Sciatic nerve (tissue), 2 donors: Measurements from ENCODE around the gene EIF1AD. TPM values are rescaled to one million over a fixed set of nuclear protein-coding genes. Genes with fewer than 3 reads are reported as not detected.
"Not testable (repeated sequence)": the region's sequence is repeated elsewhere in the genome, so short reads cannot be mapped to it uniquely, and the experiment has no call there.

Experiments used
- ATAC-seq: fragments of 200-7000 bp; cut with Tn5 transposase; one replicate; pipeline ENCODE4 v1.9.1; 2020; ENCODE audit warnings: mild to moderate bottlenecking, moderate library complexity
- DNase-seq: peaks from one replicate; pipeline ENCODE4 v3.0.0-alpha.2; 2020; ENCODE audit warnings: low spot score
- intact Hi-C: fragments of 100-400 bp; cut with DNase I; formaldehyde crosslinking; loops from one replicate; pipeline ENCODE4 v1.14.2; 2022
- total RNA-seq: library from RNA; stranded (reverse); fragmentation: NEBNext Ultra II Directional; extraction: Animal tissue kit (Norgen Biotek cat#: 25700); gene quantifications from one replicate; pipeline ENCODE4 v1.2.1, GENCODE V29; 2021
- donor health status: DM: no; HTN: no; CAD: no.
- donor health status: DM: no; HTN: no; CAD: no.

The EIF1AD gene
- total RNA-seq, 1 donor from 2014 or later = 24.7 TPM

DNA sequence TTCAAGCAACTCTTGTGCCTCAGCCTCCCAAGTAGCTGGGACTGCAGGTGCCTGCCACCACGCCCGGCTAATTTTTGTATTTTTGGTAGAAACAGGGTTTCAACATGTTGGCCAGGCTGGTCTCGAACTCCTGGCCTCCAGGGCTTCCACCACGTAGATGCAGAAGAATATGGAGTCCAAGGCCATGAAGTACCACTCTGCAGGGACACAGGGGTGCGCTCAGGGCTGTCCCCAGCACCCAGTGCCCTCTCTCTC lies 21.2 kb upstream of the EIF1AD start:
- DNase-seq, intact Hi-C loops, ATAC-seq: not testable (repeated sequence)

DNA sequence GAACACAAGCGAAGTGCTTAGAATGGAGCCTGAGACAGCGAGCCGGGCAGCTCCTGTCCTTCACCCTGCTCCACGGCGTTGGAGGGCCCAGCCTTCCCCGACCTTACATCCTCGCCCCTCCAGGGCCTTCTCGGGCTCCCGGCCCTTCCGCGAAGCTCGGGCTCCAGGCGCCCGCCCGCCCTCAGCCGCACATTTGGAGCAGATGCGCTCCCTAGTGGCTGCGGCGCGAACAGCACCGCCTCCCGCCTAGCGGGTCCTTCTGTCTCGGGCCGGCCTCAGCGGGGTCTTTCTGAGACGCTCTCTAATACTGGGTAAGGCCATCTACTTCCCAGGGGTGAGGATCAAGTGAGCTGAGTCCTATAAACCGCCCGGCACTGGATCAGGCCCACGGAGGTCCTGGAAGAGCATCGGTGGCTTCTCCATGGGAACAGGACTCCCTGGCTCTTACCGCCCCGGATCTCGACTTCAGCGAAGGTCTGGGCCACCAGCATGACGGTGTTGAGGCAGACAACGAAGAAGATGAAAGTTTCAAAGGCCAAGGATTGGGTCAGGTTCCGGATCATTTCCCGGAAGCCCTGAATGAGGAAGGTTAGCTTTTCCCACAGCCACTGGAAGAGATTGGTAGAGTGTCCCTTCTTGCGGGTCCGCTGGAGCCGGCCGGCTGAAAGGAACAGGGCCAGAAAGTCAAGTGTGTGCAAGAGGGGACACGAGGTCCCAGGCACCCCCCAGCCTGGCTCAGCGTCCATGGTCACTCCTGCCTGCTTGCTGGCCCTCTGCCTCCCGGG lies 20.6 kb upstream of the EIF1AD start:
- intact Hi-C loops = no loop called here
- peak; percentile 84 for DNase-seq
- ATAC-seq = peak; percentile 84

DNA sequence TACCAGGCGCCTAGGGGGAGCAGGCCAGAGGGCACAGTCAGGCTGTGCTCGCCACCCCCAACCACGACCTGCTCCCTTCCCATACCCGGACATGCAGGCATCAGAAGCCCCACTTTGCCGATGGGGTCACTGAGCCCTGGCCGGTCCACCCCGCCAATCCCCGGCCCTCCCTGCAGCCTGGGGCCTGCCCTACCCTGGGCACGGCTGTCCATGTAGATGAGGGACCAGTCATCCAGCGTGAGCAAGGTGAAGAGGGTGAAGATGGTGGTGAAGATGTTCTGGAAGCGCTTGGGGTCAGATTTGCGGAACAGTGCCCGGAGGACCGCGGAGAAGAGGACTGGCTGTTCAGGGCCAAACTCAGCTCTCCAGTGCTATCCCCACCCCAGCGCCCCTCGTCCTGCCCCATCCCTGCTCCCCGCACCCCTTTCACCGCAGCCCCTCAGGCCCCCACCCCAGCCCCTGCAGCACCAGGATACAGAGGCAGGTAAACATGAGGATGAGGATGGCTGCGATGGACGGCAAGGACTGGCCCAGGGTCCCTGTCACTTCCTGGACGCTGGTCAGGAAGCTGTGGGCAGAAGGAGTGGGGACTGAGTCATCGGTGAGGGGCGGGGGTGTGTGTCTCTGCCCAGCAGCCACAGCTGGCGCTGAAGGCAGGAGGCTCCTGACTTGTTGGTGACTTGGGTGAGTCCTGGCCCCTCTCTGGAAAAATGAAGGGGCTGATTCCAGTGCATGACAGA lies 18.8 kb upstream of the EIF1AD start:
- ATAC-seq = no peak

DNA sequence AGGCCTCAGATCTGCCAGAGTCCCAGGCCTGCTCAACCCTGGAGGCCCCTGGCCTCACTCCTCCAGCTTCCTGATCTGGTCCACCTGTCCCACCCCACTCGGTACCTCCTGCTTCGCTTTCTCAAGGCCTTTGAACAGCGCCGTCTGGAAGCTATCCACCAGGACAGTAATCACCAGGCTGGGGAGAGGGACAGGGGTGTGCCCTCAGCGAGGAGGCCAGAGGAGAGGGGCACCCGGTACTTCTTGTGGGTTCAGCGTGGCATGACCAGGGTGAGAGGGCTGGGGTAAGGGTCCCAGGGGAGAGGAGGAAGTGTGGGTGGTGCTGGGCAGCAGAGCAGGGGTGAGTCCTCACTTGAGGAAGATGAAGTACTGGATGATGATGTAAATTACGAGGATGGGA lies 18.3 kb upstream of the EIF1AD start:
- no peak for DNase-seq
- no peak for ATAC-seq
- intact Hi-C loops = no loop called here

More for the DNA sequence above, 18.8 kb upstream of the EIF1AD start:
- no peak for DNase-seq
- intact Hi-C loops = no loop called here

DNA sequence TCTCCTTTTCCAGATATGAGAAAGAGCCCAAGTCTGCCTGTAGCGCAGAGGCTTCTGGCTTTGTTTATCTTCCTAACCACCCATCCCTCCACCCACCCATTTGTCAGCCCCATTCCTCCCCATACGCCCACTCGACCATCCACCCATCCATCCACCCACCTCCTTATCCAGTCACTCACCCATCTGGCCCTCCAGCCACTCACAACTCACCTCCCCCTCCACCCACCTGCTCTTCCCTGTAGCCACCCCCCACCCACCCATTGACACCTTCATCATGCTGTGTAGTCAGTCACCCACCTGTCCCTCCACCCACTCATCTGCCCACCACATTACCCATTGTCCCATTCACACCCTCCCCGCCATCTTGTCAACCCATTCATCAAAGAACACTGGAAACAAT lies 15.4 kb upstream of the EIF1AD start:
- intact Hi-C loops = no loop called here
- ATAC-seq (no peak), DNase-seq (no peak)

DNA sequence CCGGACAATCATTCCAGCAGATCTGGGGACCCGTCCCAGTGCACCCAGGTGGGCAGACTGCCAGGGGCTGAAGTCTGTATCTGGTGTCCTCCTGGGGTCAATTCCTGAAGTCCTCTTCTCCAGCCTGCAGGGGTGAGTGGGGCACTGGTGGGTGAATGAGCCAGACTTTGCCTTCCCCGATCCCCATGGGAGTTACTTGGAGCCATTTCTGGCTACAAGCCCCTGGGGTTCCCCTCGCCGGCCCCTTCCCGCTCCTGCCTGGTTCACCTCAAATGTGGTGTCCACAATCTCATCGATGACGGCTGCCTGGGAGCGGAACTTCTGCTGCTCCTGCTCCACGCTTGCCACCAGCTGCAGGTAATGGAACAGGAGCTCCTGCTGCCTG lies 14.8 kb upstream of the EIF1AD start:
- DNase-seq = no peak
- no peak for ATAC-seq
- intact Hi-C loops = no loop called here

DNA sequence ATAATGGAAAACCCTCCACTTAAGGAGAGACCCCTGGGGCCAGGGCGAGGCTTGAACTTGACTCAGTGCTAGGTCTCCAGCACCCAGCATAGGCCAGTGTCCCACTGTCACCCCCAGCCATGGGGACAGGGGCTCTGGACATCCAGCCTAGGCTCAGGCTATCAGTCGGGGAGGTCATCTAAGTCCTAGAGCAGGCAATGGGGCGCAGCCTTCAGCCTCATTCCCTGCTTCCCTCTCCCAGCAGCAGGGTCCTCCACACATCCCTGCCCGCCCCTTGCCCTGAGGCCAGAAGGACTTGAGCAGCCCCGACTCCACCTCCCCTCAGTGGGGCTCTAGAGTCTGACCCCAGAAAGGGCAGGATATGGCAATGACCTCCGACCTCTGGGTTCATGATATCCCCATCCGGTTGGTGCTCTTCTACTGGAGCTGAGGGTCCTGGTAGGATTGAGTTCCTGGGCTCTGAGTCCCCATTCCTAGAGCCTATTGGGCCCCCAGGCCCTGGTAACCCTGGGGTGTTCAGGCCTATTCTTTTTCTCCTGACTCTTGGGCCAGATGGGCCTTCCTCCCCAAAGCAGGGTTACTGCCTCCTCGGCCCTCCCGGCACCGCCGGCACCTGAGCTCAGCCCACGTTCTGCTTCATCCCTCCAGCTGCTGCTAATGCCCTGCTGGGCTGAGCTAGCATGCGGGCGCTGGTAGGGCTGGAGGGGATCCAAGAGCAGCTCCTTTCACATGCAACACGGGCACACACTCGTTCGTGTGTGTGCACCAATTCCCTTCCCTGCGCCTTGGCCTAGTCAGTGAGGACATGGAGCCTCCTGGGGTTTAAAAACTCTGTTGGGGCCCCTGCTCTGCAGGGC lies 14.2 kb upstream of the EIF1AD start:
- DNase-seq = no peak
- intact Hi-C loops = no loop called here
- no peak for ATAC-seq

DNA sequence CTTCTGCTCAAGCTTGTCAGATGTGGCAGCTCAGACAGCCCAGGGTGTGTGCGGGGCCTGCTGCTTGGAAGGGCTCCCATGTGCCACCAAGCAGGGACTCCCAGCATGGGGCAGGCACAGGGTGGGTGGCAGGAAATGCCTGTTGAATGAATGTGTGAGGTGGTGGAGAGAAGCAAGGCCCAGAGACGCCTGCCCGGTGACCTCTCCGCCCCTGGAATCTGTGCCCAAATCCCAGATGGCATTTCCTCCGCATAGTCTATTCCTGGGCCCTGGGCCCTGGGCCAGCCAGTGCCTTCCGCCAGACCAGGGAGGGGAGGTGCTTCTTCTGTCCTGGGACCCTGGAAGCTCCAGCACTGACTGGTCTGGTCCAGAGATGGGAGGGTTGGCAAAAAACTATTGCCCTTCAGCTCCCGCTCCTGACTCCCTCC lies 13.5 kb upstream of the EIF1AD start:
- intact Hi-C loops = no loop called here
- ATAC-seq (no peak), DNase-seq (no peak)

DNA sequence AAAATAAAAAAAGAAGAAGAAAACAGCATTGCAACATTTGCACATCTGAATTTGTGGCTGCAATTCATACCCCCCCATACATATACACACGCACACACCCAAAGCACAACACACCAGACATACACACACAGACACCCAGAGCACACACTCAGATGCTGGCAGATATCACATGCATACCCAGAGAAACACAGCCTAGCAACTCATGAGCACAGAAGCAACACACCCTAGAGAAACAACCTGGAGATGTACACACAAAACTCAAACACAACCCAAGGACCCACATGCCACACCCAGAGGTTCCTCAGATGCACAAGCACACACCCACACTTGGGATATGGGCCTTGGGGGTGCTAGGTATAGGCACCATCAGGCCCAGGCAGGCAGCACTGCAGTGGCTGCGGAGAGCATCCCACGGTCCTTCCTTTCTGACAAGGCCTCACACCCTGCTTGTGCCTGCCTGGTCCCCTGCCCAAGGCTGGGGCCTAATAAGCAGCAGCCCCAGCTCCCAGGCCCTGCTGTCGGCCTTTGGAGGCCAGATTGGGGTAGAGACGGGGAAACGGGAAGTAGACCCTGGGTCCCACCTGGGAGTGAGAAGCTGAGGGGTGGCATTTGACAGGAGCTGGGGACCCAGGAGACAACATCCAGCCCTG lies 13.0 kb upstream of the EIF1AD start:
- DNase-seq = no peak
- ATAC-seq = no peak
- intact Hi-C loops = no loop called here

DNA sequence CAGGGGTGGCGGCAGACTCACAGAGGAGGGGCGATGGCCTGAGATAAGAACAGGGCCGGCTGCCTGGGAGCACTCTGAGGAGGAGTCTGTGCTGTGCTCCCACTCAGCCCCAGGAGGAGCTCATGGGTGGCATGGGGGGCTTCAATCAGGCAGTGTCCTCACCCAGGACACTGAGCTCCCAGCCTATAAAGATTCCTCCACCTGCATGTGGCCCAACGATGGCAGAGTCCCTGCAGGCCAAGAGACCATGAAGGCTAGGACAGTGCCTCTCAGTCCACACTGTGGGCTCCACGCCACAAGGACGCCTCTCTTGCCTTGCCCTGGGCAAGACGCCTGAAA lies 11.8 kb upstream of the EIF1AD start:
- ATAC-seq (no peak), DNase-seq (no peak)
- intact Hi-C loops = no loop called here

DNA sequence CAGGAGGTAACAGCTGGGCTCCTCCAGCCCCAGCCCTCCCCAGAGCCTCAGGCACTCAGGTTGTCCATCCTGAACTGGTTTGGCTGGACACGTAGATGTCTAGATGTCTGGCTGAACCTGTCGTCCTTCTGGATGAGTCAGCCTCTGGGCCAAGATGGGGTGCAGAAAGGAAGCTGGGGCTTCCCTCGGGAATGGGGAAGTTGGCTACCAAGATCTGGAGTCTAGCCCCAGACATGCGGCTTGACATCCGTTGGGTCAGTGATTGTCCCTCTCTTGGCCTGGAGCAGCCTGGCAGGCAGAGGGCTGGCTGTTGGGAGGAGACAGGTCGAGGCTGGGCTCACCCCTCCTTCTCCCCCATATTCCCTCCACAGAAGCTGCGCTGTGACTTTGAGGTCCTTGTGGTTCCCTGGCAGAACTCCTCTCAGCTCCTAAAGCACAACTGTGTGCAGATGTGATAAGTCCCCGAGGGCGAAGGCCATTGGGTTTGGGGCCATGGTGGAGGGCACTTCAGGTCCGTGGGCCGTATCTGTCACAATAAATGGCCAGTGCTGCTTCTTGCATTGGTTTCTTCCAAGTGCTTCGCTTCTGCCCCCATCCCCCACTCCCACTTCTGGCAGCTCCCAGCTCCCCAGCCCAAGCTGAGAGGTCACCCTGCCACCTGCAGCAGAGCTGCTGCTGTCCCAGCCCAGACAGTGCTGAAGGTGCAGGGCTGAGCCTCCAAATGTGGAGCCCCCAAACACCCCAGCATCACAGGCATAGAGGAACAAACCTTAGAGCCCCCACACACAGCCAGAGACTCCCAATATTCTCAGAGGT lies 11.2 kb upstream of the EIF1AD start:
- ATAC-seq = no peak
- intact Hi-C loops = no loop called here
- no peak for DNase-seq

DNA sequence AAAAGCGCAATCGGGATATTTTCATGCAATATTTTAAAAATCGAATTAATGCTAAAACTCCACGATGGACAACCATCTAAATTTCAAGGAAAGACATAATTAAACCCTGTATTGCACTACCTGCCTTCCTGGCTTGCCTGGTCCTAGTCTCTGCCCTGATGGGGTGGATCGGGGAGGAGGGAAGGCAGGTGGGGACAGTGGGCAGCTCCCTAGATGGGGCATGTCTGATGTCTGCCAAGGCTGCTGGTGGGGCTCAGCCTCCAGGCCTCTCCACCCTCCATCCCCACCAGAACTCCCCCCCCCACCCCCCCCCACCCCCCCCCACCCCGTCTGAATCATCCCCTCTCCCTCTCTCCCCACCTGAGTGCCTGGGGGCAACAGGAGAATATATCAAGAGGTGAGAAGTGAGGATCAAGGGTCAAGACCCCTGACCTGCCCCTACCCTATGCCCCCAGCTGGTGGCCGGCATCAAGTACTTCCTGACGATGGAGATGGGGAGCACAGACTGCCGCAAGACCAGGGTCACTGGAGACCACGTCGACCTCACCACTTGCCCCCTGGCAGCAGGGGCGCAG lies 10.5 kb upstream of the EIF1AD start:
- no peak for DNase-seq
- ATAC-seq = no peak
- intact Hi-C loops = no loop called here

DNA sequence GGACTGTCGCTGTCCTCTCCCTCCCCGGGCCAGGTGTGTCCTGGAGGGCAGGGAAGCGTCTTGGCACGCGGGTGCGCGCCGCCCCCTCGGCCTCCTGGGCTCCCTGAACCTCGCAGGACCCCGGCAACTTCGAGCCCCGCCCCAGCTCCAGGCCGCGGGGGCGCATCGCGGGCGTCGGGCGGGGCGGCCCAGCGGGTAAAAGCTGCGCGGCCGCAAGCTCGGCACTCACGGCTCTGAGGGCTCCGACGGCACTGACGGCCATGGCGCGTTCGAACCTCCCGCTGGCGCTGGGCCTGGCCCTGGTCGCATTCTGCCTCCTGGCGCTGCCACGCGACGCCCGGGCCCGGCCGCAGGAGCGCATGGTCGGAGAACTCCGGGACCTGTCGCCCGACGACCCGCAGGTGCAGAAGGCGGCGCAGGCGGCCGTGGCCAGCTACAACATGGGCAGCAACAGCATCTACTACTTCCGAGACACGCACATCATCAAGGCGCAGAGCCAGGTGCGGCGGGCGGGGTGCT lies 9.9 kb upstream of the EIF1AD start, which contains the start of gene CST6:
Gene CST6, plus strand, starts transcription at position 224 of the 519 bp plus-strand sequence. Its CDS starts 37 bp downstream, at position 261.
- no peak for DNase-seq
- ATAC-seq = no peak
- intact Hi-C loops = no loop called here

DNA sequence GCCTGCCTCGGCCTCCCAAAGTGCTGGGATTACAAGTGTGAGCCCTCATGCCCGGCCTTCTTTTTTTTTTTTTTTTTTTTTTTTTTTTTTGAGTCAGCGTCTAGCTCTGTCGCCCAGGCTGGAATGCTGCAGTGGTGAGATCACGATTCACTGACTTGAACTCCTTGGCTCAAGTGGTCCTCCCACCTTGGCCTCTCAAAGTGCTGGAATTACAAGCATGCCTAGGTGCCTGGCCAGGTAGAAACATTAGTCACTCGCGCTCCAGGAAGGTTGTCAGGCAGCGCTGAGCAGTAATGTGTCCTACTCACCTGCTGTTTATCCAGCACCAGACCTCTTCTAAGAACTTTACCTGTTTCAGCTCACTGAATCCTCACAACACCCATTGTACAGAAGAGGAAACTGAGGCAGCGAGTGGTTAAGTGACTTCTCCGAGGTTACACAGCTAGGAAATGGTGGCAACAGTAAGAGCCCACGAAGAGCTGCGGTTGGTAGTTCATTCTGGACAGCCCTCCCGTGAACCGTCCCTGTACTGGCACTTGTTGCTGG lies 9.4 kb upstream of the EIF1AD start:
- intact Hi-C loops = no loop called here
- ATAC-seq = no peak

DNA sequence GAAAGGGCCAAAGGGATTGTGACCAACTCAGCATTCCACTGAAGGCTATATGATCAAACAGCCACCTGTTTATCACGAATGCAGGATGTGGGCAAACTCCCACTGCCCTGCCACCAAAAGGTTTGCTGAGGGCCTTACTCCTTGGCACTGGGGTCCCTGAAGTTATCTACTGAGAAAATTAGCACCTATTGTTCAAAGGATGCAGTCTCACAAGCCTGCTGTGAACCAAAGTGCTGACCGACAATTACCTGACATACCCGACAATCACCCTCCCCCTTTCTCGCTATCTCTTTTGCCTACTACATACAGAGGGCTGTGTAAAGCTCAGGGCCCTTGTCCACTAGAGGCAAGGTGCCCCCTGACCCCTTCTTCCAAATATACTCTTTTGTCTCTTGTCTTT lies 8.1 kb upstream of the EIF1AD start:
- DNase-seq, ATAC-seq, intact Hi-C loops: not testable (repeated sequence)

More for the DNA sequence above, 9.4 kb upstream of the EIF1AD start:
- no peak for DNase-seq

DNA sequence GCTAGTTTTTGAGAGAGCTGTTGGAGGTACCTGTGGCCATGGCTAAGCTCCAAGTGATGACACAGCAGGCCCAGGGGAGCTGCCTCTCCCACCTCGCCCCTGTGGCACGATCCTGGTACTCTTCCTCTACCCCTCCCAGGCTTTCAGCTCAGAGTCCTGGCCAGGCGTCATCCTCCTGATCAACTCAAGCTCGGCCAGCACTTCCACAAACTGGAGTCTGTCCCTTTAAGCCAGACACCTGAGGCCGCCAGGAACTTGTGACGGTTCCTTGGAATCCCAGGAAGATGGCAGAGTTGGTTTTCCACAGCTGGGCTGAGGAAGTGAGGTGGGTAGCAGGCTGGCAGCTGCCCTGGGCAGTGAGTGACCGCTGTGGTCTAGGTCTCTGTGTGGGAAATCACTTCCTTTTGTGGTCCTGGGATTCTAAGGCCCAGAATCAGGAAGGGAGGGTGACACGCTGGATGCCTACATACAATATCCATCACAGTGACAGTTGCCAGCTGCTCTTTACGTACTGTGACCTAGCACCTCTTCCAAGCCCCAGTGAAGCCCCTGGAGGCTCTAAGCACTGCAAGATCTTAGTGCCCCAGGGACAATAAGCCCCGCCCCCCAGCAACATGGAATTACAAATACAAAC lies 6.6 kb upstream of the EIF1AD start:
- ATAC-seq (no peak), DNase-seq (no peak)
- intact Hi-C loops = no loop called here

DNA sequence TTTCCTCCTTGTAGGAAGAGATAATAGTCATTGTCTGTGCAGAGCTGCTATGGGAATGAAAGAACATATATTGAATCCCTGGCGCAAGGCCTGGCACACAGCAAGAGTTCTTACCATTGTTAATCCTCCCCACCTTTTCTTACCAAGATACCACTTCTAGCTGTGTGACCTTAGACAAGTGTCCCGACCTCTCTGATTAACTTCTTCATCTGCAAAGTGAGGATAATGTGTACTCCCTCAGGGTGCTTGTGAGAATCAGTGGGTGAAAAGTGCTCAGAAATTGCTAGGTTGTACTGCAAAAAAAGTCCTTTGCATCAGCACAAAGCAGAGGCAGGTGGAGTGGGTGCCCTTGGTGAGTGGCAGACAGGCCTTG lies 6.1 kb upstream of the EIF1AD start:
- no peak for ATAC-seq
- DNase-seq = no peak
- intact Hi-C loops = no loop called here
